Measurements from ENCODE around the gene H1-8.

Gene H1-8

GRCh38 chr3:129594409-129594808, 51.4 kb downstream of the H1-8 start:
- DNase-seq (ENCODE audit: low read depth), result no peak

- DNase-seq (ENCODE audit: low read depth), result no peak
These were observed 52.0 kb downstream of the H1-8 start for GRCh38 chr3:129594907-129595390.

- DNase-seq (ENCODE audit: low read depth), result no peak
These were observed 52.7 kb downstream of the H1-8 start for GRCh38 chr3:129595544-129596193.

GRCh38 chr3:129596194-129597086, 53.5 kb downstream of the H1-8 start:
- DNase-seq (ENCODE audit: low read depth), result no peak

DNA sequence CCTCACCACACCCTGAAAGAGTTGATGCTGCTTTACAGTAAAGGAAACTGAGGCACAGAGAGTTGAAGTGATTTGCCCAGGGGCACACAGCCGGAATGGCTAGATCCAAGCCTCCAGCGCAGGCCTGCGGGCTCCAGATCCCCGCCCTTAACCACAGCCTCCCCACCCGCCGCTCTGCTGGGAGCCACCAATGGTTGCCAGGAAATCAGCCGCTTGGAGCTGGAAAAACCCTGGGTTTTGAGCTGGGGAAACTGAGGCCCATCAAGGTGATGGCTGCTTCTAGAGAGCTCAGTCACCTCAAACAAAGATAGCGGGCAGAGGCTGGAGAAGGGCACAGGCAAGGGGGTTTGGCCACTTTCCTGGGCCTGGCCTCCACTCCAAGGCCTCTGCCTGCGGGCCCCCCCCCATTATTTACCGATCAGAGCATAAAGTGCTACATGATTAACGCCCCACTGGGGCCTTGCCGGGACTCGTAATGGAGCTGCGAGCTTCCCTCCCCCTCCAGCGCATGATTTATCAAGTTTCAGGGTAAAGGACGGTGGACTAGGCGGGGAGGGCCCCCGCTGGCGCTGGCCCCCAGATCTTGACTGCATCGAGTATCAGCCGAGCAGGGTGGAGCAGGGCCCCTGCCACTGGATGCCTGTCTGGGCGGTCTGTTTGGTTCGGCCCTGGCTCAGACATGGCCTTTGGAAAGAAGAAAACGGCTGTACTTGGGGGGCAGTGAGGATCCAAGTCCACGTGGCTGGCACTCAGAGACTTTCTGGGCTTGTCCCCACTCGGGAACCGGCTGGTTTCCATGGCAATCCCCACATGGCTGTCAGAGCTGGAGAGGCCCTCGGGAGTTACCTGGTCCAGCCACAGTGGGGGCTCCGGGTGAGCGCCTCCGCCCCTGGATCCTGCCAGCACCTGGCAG, 54.4 kb downstream of the H1-8 start:
- no peak for DNase-seq (ENCODE audit: low read depth)

- DNase-seq (ENCODE audit: low read depth), result no peak
These were observed 55.0 kb downstream of the H1-8 start for GRCh38 chr3:129598000-129598381.

DNA sequence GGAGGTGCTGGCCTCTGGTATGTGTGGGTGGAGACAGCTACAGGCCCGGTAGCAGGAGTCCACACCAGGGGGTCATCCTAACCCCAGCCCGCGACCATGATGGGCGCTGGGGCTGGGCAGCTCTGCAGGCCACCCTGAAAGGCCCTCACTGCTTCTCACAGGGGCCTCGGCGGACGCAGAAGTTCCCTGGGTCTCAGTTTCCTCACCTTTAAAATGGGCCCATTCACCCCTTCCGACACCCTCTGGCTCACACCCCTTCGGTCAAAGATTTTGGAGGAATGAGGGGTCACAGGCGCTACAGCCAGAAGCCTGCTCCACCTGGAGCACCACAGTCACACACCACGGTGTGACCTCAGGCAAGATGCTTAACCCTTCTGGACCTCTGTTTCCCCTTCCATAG, 55.5 kb downstream of the H1-8 start:
- no peak for DNase-seq (ENCODE audit: low read depth)

DNA sequence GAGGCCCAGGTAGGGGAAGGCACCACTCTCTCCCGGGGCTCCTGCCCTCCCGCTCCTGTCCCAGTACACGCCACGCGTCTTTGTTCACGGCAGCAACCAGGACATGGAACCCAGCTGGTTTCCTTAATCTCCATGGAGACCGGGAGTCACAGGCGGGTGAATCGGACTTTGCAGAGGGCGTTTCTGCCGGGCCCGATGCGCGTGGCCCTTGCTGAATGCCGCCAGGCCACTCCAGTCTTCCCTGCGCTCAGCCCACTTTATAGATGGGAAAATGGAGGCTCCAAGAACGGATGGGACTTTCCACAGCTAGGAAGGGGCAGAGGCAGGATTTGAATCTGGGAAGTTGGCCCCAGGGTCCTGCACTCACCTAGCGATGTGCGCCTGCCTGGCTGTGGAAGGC, 56.1 kb downstream of the H1-8 start:
- DNase-seq (ENCODE audit: low read depth), result no peak

- DNase-seq (ENCODE audit: low read depth), result no peak
These were observed 56.6 kb downstream of the H1-8 start for GRCh38 chr3:129599607-129600006.

- DNase-seq (ENCODE audit: low read depth), result no peak
These were observed 57.4 kb downstream of the H1-8 start for GRCh38 chr3:129600348-129600747.
